GM12864 (cell line): ENCODE results near the gene BANF1.

Experiments
- DNase-seq: peaks from one replicate; pipeline ENCODE4 v3.0.0-alpha.2; 2011; ENCODE audit warnings: low read depth
- H3K4me3 ChIP-seq: 2 replicates; pipeline ENCODE4 v1.5.1; 2011; ENCODE audit warnings: mild to moderate bottlenecking, low read depth, low read length, control low read depth
- TF ChIP-seq, protein P1 (sequence below): IDR thresholded peaks from 2 replicates; pipeline ENCODE4 v1.5.1; 2011; ENCODE audit warnings: low read depth, mild to moderate bottlenecking, moderate library complexity, low read length, control low read depth, inconsistent platforms; ENCODE audit errors: missing control alignments

BANF1 gene

GRCh38 chr11:65961267-65962140 is 40.8 kb upstream of the BANF1 start, which contains the start of gene SART1:
TSS of gene SART1 (plus strand) at chr11:65961734. CDS start at chr11:65961781, 47 bp downstream.
- peak within 1 kb of the TSS; percentile 94 for H3K4me3 ChIP-seq
- peak; percentile 94 for DNase-seq
- TF ChIP-seq, protein P1, sequence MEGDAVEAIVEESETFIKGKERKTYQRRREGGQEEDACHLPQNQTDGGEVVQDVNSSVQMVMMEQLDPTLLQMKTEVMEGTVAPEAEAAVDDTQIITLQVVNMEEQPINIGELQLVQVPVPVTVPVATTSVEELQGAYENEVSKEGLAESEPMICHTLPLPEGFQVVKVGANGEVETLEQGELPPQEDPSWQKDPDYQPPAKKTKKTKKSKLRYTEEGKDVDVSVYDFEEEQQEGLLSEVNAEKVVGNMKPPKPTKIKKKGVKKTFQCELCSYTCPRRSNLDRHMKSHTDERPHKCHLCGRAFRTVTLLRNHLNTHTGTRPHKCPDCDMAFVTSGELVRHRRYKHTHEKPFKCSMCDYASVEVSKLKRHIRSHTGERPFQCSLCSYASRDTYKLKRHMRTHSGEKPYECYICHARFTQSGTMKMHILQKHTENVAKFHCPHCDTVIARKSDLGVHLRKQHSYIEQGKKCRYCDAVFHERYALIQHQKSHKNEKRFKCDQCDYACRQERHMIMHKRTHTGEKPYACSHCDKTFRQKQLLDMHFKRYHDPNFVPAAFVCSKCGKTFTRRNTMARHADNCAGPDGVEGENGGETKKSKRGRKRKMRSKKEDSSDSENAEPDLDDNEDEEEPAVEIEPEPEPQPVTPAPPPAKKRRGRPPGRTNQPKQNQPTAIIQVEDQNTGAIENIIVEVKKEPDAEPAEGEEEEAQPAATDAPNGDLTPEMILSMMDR, result no peak

DNA sequence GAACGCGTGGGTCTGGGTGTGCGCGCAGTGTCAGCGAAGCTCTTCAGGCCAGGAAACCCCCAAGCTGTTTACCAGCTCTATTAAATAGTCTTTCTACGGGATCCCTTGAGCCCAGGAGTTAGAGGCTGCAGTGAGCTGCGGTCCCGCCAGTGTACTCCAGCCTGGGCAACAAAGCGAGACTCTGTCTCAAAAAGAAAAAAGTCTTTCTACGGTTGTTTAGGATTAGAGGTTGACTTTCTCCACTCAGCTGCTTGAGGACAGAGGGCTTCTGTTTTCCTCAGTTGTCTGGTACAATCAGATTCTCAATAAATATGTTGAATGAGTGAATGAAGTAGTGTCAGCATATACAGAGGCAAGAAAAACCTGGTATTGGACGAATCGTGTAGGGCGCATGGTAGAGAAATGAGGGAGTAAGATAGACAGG is 40.1 kb upstream of the BANF1 start:
- H3K4me3 ChIP-seq, result peak overlapping the region; percentile 94
- TF ChIP-seq, protein P1, result no peak
- DNase-seq, result no peak

- TF ChIP-seq, protein P1, result no peak
- no peak overlapping the region for H3K4me3 ChIP-seq
- no peak for DNase-seq
Measured at GRCh38 chr11:65964906-65965305, 37.4 kb upstream of the BANF1 start.

DNA sequence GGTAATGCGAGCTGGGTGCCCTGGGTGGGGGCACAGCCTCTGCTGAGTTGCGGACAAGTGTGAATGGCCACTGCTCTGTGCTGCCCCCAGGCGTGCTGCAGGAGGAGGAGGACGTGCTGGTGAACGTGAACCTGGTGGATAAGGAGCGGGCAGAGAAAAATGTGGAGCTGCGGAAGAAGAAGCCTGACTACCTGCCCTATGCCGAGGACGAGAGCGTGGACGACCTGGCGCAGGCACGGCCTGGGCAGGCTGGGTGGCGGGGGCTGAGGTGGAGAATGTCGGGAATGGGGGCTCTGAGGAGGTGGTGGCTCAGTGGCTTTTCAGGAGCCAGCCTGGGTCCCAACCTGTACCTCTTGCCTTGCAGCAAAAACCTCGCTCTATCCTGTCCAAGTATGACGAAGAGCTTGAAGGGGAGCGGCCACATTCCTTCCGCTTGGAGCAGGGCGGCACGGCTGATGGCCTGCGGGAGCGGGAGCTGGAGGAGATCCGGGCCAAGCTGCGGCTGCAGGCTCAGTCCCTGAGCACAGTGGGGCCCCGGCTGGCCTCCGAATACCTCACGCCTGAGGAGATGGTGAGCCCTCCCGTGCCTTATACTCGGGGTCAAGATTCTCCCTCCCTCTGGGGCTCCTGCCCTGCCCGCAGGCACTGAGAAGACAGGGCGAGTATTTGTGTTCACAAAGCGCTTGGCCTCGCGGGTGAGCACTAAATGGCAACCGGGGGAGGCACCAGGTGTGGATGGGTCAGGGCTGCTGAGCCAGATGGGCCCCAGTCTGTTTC is 36.1 kb upstream of the BANF1 start:
- H3K4me3 ChIP-seq, result no peak overlapping the region
- TF ChIP-seq, protein P1, result no peak
- DNase-seq, result no peak

- H3K4me3 ChIP-seq, result no peak overlapping the region
- TF ChIP-seq, protein P1, result no peak
- no peak for DNase-seq
Measured at GRCh38 chr11:65967329-65967934, 34.9 kb upstream of the BANF1 start.

GRCh38 chr11:65968600-65969482 is 33.5 kb upstream of the BANF1 start:
- H3K4me3 ChIP-seq, result no peak overlapping the region
- TF ChIP-seq, protein P1, result no peak
- DNase-seq, result no peak
